ENCODE results near the gene CHAF1B. TPM values are rescaled to one million over a fixed set of nuclear protein-coding genes. Genes with fewer than 3 reads are reported as not detected.
"Not testable (repeated sequence)": the region's sequence is repeated elsewhere in the genome, so short reads cannot be mapped to it uniquely, and the experiment has no call there.

The CHAF1B gene
- total and polyA plus RNA-seq, 2 of the 8 experiments (the other 6 are each of a cell fraction or from before 2014, with no cell fraction given) = 11.8 to 23.1 TPM

- CTCF ChIA-PET (ENCODE audit: partially characterized antibody); H2BK12ac ChIP-seq (ENCODE audit: low read depth, low read length); H3K4me3 ChIP-seq (ENCODE audit: extremely low read depth in 1 of 4, insufficient read depth in 2 of 4, low read depth in 3 of 4, low read length in 4 of 4); H3K18ac ChIP-seq (ENCODE audit: extremely low read depth, low read length); H2BK120ac ChIP-seq (replicated peaks; ENCODE audit: low read depth, low read length); H3K56ac ChIP-seq (replicated peaks; ENCODE audit: insufficient read length, low read depth, low read length); H3K23me2 ChIP-seq (ENCODE audit: low read depth, low read length); H2BK5ac ChIP-seq (ENCODE audit: low read depth, low read length); H3K4me1 ChIP-seq (replicated peaks in 1 of 4; ENCODE audit: control insufficient read depth in 3 of 4, insufficient read depth in 4 of 4, low read length in 3 of 4); H2BK20ac ChIP-seq (ENCODE audit: low read length); H3K9me3 ChIP-seq (ENCODE audit: insufficient read depth in 2 of 2, low read depth in 1 of 2, low read length in 1 of 2); H3K23ac ChIP-seq (ENCODE audit: insufficient read length); H3K9ac ChIP-seq (replicated peaks in 1 of 4; ENCODE audit: extremely low read depth in 1 of 4, low read depth in 3 of 4, low read length in 3 of 4); H4K91ac ChIP-seq (replicated peaks; ENCODE audit: insufficient read length, low read length); H3K27ac ChIP-seq (ENCODE audit: low read depth, low read length); H3K4me2 ChIP-seq (ENCODE audit: insufficient read depth in 1 of 2, low read depth in 2 of 2, low read length in 2 of 2); H3K36me3 ChIP-seq (ENCODE audit: control insufficient read depth in 2 of 4, insufficient read depth in 4 of 4, low read length in 3 of 4); H3K79me1 ChIP-seq (ENCODE audit: low read depth, low read length); H4K20me1 ChIP-seq (replicated peaks in 1 of 2; ENCODE audit: control insufficient read depth in 1 of 2, insufficient read depth in 2 of 2, low read length in 2 of 2); DNase-seq (ENCODE audit: low read depth in 1 of 2, low spot score in 2 of 2); H3K27me3 ChIP-seq (replicated peaks in 1 of 4; ENCODE audit: control insufficient read depth in 3 of 4, extremely low read depth in 1 of 4, insufficient read depth in 3 of 4, low read length in 3 of 4); H3K4ac ChIP-seq (replicated peaks; ENCODE audit: insufficient read length, low read depth, low read length); H2AK5ac ChIP-seq (ENCODE audit: low read depth, low read length); FAIRE-seq; H3K14ac ChIP-seq (ENCODE audit: insufficient read length); H4K5ac ChIP-seq (ENCODE audit: insufficient read length, low read depth, low read length); H2BK15ac ChIP-seq (ENCODE audit: low read length); H4K8ac ChIP-seq (ENCODE audit: extremely low read depth, insufficient read depth, low read length); H2AFZ ChIP-seq (ENCODE audit: low read length); H3K79me2 ChIP-seq (ENCODE audit: control insufficient read depth in 1 of 2, insufficient read depth in 2 of 2, low read length in 2 of 2): not testable (repeated sequence)
- WGBS, 2 experiments (ENCODE audit: extremely low coverage in 1 of 2, insufficient coverage in 1 of 2, insufficient read length in 1 of 2, insufficient replicate concordance in 2 of 2, low coverage in 1 of 2, low lambda C conversion rate in 2 of 2, missing lambda C conversion rate in 1 of 2) = 89% methylated on average over 10 of the region's 10 CpGs; no CpG with 5 or more reads in 1 of the 2 experiments
- POLR2A ChIA-PET (ENCODE audit: partially characterized antibody) = interaction anchor here (0.6 kb wide), 1 partner anchor 55 kb away, joined by 4 read pairs; no protein-coding TSS in a partner anchor
Measured at GRCh38 chr21:36382722-36383121, 2.5 kb upstream of the CHAF1B start.

All from H1 (cell line).